K562 treated with DMSO at 1 percent for 24 hours (cell line): Measurements from ENCODE around the gene GAD2. TPM values are rescaled to one million over a fixed set of nuclear protein-coding genes. Genes with fewer than 3 reads are reported as not detected.

ENCODE experiments used
- total RNA-seq: library from RNA; unstranded; fragments of 300-600 nt; gene quantifications from 2 replicates; pipeline ENCODE4 v1.2.3, GENCODE V29; 2022; ENCODE audit warnings: low read depth; ENCODE audit not compliant: insufficient read depth

Gene GAD2
- not detected in 2 replicates for total RNA-seq

DNA sequence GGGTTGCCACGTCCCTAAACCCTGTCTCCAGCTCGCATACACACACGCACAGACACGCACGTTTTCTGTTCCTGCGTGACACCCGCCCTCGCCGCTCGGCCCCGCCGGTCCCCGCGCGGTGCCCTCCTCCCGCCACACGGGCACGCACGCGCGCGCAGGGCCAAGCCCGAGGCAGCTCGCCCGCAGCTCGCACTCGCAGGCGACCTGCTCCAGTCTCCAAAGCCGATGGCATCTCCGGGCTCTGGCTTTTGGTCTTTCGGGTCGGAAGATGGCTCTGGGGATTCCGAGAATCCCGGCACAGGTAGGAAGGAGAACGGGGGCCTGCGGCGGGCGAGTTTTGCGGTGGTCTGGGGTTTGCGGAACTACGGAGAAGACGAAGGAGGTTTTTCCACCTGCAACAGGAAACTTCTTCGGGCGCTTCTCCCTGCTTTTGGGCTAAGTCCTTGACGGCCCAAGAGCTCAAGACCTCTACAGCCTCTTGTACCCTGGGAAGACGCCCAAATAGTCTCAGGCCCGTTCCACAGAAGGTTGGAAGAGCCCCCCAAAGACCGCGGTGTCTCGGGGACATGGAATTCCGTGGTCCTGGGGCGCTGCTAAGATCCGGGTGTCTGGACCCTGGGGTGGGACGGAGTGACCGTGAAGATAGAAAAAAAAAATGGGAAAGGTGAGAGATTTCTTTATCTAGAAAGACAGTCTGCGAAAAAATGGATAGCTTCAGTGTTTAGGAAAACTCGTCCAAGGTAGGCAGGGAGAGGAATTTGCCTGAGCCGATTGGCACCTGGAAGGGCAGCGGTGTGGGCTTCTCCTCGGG is at the start of gene GAD2:
Gene GAD2, plus strand, starts transcription at position 190 of the 811 bp plus-strand sequence. Its CDS starts 36 bp downstream, at position 226.

Other genes with a start within 250 kb of the GAD2 start
- gene APBB1IP, start 221.6 kb downstream of the GAD2 start, total RNA-seq = not detected in 2 replicates